Fibroblast of skin of abdomen (primary cell): ENCODE measurements around the gene INPP5B.

Experiments
- DNase-seq: peaks from one replicate; pipeline ENCODE4 v3.0.0-alpha.2; 2013

Gene INPP5B

DNA sequence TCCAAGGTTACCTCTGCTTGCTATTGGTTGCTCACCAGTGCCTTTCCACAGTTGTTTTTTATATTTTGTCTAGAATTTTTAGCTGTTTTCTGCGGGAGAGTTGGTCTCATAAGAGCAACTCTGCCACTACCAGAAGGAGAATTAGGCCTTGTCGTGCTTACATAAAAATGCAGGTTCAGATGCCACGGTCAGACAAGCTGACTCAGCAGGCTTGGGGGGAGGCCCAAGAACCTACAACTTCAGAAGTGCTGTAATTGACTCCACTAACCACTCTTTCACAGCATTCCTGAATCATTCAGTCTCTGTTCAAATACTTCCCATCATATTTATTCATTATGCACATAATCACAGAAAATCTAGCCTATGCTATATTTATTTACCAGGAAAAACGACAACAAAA lies 115.7 kb downstream of the INPP5B start:
- DNase-seq, result no peak

DNA sequence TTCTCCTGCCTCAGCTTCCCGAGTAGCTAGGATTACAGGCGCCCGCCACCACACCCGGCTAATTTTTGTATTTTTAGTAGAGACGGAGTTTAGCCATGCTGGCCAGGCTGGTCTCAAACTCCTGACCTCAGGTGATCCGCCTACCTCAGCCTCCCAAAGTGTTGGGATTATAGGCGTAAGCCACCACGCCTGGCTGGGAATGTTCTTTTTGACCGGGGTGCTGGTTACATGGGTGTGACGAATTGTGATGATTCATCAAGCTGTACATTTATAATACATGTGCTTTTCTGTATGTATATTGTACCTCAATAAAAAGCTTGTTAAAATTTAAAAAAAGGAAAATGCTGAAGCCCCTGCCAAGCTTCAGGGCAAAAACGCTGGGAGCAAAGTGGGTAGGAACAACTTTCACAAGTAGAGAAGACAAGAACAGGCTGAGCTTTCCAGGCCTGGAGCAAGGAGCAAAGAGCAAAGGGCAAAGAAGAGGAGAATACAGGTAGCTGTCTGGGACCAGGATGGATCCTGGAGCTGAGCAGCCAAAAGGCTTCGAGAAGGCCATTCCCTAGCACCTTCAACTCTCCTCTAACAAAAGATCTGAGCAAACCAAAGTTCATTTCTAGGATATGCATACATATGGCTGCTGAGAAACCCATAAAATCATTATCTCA lies 118.3 kb downstream of the INPP5B start:
- no peak for DNase-seq

DNA sequence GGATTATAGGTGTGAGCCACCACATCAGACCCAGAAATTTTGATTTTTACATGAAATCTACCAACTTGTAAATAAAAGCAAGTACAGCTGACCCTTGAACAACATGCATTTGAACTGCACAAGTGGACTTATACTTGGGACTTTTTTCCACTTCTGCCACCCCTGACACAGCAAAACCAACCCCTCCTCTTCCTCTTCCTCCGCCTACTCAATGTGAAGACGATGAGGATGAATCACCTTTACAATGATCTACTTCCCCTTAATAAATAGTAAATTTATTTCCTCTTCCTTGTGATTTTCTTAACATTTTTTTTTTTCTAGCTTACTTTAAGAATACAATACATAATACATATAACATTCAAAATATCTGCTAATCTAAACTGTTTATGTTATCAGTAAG lies 121.3 kb downstream of the INPP5B start:
- no peak for DNase-seq

DNA sequence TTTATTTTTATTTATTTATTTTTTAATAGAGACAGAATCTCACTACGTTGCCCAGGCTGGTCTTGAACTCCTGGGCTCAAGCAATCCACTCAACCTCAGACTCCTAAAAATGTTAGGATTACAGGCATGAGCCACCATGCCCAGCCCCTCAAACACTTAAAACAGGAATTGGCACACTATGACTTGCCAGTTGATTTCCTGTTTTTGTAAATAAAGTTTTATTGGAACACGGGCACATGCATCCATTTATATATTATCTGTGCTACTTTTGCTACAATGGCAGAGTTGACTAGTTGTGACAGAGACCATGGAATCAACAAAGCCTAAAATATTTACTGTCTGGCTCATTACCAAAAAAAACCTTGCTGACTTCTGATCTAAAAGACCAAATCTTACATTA lies 122.9 kb downstream of the INPP5B start:
- no peak for DNase-seq

DNA sequence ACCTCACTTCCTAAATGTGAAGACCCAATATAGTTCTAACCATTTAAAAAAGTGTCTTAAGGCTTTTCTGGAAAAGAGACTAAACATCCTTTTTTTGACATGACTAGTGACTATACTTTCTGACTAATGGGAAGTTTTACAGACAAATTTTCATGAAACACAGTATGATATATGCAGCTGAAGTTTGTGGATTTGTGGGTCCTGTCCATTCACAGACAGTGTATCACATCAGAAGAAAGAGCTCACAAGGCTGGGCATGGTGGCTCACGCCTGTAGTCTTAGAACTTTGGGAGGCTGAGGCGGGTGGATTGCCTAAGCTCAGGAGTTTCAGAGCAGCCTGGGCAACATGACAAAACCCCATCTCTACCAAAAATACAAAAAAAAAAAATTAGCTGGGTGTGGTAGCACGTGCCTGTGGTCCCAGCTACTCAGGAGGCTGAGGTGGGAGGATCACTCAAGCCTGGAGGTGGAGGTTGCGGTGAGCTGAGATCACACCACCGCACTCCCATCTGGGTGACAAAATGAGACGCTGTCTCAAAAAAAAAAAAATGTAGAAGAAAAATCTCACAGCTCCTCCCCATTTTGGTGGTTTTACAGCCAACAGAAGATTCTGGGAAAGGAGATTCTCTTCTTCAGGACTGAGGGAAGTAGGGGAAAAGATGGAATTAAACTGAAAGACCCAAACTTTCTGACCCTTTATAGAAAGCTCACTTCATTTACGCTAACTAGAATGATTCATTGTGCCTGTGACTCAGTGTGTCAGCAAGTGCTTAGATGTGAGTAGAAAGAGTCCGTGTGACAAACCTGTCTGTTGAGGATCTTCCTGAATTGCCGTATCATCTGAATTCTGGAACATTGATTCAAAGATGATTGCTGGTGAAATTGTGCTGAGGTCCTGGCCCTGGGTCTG lies 123.7 kb downstream of the INPP5B start:
- DNase-seq, result no peak

DNA sequence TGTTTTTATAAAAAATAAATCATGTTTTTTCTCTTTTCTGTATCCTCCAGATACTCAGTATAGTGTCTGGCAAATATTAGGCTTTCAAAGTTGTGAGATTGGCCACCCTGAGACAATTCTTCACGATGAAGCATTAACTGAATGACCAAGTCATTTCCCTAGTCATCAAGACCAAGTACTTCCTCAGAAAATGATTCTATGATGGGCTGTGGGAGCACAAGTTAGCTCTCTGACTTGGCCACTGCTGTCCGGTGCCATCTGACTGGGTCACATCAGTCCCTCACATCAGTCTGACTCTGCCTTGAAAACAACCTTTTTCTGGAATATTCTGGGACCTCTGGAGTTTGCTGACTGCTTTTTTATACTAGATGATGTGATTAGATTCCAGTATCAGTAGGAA lies 125.4 kb downstream of the INPP5B start:
- DNase-seq, result no peak

DNA sequence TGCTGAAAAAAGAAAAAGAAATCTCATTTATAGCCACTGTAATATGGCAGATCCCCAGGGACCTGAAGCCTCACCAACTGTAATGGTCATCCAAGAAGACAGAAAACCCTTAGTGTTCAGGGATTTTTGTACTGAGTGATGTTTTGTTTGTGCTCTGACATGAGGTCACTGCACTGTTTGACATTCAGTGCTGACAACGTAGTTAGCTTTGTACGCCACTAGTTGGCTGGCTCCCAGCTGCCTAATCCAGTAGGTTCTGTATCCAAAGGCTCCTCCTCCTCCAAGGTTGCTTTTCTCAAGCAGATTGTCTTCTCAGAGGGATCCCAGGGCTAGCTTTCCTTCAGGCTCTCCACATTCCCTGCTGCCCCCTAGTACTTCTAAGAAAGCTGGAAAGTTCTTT lies 129.4 kb downstream of the INPP5B start:
- DNase-seq, result no peak

DNA sequence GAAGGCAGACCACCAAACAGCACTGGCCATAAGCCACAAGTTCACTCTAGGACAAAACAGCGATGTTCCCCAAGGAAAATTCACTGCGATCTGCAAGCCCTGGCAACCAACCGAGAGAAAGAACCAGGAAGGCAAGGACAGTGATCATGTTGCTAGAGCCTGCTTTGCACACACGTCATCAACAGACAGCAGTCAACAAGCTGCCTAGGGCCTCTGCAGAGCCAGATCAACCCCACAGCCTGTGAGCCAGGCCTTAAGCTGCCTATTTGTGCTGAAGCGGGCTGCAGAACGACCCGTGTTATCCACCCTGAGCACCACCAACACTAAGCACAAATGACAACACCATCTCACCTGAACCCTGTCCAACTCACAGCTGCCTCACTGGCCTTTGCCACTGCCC lies 132.6 kb downstream of the INPP5B start:
- no peak for DNase-seq

DNA sequence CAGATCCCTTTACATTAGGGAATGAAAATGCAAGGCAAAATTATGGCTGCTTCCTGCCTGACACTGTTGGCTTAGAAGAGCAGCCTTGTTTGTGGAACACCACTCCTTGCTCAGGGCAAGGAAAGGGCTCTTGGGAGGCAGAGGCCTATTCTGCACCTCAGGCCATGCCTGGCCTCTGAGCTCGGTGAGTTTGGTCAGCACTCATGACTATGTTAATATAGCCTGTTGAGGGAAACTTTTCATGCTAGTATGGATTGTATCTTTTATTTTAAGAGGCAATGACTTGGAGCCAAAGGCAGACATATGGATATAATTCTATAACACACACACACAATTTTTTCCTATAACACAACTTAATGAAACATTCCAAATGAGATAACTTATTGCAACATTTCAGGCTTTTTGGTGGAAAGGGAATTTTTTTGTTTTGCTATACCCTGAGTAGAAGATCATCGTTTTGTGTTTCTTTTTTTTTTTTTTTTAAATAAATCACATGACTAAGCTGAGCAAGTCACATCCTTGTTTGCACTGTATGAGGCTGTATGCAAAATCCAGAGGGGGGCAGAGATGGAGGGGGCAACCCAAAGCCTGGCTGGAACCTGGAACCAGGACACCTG lies 133.2 kb downstream of the INPP5B start:
- DNase-seq, result no peak

DNA sequence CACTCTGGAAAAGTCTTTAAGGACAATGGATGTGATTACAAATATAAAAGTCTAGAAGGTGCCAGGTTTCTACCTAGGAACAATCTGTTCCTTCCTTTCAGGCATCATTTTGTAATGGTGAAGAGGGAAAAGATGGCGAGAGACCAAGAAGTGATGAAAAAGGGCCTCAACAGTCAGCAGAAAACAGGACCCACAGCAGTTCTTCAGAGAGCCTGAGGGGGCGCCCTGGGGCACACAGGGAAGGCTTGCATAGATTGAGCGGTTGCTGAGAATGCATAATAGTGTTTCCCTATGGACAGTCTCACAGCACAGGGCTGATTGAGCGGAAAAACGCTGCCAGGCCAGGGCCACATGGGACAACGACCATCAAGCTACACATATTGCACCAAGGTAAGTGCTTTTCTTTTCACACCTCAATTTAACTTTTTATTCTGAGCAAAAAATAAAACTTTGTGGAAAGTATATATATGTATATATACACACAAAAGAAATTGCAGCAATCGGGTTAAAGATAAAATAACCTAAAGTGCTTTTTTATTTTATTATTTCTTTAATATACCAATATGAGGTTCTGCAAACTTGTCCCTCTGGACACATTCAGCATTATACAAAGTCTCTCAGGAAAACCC lies 135.7 kb downstream of the INPP5B start:
- DNase-seq, result peak; percentile 79
